ENCODE data around the gene PRKAG2.

The PRKAG2 gene

DNA sequence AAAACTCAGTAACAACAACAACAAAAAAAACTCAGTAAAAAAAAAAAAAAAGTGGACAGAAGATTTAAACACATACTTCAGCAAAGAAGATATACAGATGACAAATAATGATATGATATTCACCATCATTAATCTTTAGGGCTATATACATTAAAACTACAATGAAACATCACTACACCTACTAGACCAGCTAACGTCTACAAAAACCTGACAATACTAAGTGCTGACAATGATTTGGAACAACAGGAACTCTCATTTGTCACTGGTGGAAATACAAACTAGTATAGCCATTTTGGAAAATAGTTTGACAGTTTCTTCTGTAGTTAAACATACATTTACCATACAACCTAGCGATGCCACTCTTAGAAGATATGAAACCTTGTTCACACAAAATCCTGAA lies 185.5 kb downstream of the PRKAG2 start:
- H3K4me3 ChIP-seq (ENCODE audit: low read depth, low read length), result no peak overlapping the region
- no peak overlapping the region for H3K27ac ChIP-seq (ENCODE audit: low read depth, low read length)
- no peak overlapping the region for H3K9ac ChIP-seq (ENCODE audit: low read length)
- H3K4me1 ChIP-seq (ENCODE audit: control insufficient read depth, insufficient read depth, low read length), result peaks cover 62% of the 10 kb centered on the region
- no peaks in the 10 kb centered on the region for H3K9me3 ChIP-seq (ENCODE audit: control insufficient read depth, insufficient read depth, low read depth, low read length)
- no peaks in the 10 kb centered on the region for H3K36me3 ChIP-seq (ENCODE audit: control insufficient read depth, insufficient read depth, low read length)
- no peaks in the 10 kb centered on the region for H3K27me3 ChIP-seq (ENCODE audit: control insufficient read depth, insufficient read depth, low read length)

DNA sequence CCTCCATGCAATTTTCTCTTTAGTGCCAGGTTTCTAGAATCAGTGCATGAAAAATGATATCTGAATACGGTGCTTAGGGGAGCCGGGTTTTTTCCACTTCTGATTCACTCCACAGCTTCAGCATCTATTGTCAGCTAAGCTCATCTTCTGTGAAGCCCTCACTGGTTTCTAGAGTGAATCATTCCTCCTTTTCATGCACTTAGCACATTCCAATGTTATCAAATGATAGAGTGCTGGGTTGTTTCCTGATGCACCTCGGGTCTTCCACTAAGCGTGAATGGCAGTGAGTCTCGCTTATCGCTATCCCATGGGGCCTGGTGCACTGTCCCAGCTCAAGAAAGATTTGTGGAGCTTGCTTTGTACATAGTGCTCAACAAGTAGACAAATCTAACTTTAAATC lies 186.3 kb downstream of the PRKAG2 start:
- peaks cover 60% of the 10 kb centered on the region for H3K4me1 ChIP-seq (ENCODE audit: control insufficient read depth, insufficient read depth, low read length)
- H3K4me3 ChIP-seq (ENCODE audit: low read depth, low read length), result no peak overlapping the region
- no peaks in the 10 kb centered on the region for H3K36me3 ChIP-seq (ENCODE audit: control insufficient read depth, insufficient read depth, low read length)
- H3K9me3 ChIP-seq (ENCODE audit: control insufficient read depth, insufficient read depth, low read depth, low read length), result no peaks in the 10 kb centered on the region
- H3K9ac ChIP-seq (ENCODE audit: low read length), result no peak overlapping the region
- no peaks in the 10 kb centered on the region for H3K27me3 ChIP-seq (ENCODE audit: control insufficient read depth, insufficient read depth, low read length)
- H3K27ac ChIP-seq (ENCODE audit: low read depth, low read length), result no peak overlapping the region

DNA sequence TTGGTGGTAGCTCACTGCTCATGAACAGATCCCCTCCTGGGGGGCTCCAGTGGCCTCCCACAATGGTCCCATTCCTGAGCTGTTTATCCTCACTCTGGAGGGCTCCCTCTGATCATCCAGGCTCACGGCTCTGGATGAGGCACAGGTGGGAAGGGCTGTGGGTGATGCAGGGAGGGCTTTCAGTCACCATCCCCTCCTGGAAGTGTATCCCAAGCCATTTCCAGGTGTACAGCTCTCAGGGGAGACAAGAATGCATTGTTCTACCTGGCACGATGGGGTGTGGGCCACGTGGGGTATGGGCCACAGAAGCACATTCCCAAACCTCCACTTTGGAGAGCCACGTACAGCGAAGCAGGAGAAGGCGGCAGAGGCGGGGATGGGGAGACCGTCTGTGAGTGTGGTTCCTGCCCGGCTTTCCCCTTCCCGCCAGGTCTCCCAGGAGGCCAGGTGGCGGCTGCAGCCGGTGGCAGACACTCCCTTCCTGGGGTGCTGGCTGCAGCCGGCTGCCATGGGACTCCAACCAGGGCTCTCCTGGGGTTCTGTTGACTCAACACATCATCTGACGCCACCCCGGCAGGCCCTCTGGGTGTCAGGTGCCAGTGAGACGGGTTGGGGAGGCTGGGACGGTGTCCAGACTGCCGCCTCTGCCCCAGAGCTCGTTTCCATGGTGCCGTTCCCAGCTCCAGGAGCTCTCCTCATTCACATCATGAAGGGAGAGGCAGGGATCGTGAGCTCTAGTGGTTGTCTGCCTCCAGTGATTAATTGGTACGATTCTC lies 187.5 kb downstream of the PRKAG2 start:
- Histone ChIP-seq H3K9ac (ENCODE audit: low read length) (no peak overlapping the region), H3K27ac (ENCODE audit: low read depth, low read length) (no peak overlapping the region), H3K27me3 (ENCODE audit: control insufficient read depth, insufficient read depth, low read length) (no peaks in the 10 kb centered on the region), H3K4me3 (ENCODE audit: low read depth, low read length) (no peak overlapping the region), H3K9me3 (ENCODE audit: control insufficient read depth, insufficient read depth, low read depth, low read length) (no peaks in the 10 kb centered on the region), H3K36me3 (ENCODE audit: control insufficient read depth, insufficient read depth, low read length) (no peaks in the 10 kb centered on the region), H3K4me1 (ENCODE audit: control insufficient read depth, insufficient read depth, low read length) (peaks cover 50% of the 10 kb centered on the region)

DNA sequence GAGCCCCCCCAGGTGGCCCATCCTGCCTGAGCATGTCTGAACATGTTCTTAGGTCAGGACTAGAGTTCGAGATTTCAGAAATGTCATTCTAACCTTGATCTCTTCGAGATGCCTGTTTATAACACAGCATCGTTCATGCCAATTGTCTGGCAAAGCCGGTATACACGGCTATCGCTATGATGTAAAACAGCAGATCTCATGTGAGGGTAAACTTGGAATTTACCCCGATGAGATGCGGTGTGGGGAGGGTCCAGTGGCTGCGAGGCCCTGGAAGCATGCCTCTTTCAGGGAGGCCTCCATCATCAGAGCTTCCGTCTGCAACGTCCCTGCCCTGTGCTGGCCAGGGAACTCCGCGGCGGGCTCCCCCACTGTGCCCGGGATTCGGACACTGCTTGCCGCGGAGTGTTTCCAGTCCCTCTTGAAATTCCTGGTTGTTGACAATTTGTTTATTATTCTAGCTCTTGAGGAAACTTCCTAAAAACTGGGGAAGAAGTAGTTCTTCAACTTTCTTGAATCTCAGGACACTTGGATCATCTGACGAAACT lies 188.6 kb downstream of the PRKAG2 start:
- peak overlapping the region; percentile 41 for H3K9ac ChIP-seq (ENCODE audit: low read length)

DNA sequence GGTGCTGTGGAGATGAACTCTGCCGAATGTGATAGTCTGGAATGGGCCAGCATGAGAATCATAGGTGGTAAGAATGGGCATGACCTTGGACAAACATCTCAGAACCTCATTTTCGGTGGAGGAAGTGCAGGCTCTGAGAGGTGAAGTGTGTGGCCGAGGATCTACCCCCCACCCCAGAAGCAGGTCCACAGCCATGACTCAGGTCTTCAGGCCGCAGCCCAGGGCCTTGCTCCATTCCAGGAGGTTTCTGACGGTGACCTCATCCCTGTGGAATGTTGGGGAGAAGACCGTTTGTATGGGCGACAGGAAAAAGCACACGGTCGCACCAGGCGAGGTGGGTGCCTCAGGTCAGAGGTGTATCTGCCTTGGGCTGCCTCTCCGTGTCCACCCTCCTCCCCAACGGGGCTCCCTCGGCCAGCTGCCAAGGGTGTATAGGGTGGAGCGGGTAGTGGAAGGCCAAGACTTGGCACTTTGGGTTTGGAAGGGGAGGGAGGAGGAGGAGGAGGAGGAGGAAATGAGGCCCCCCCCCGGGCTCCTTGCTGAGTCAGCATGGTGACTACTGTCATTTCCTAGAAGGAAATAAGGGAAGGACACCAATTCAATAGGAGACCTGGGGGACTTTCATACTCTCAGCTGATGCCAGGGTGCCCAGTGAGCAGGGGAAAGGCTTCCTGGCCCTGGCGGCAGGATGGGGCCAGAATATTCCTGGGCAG lies 189.2 kb downstream of the PRKAG2 start:
- H3K9ac ChIP-seq (ENCODE audit: low read length), result peak overlapping the region; percentile 41
- H3K9me3 ChIP-seq (ENCODE audit: control insufficient read depth, insufficient read depth, low read depth, low read length), result no peaks in the 10 kb centered on the region
- peak overlapping the region; percentile 66; the same call in 1 of the 2 replicates for H3K27ac ChIP-seq (ENCODE audit: low read depth, low read length)
- H3K4me3 ChIP-seq (ENCODE audit: low read depth, low read length), result no peak overlapping the region; the same call in 1 of the 2 replicates
- H3K36me3 ChIP-seq (ENCODE audit: control insufficient read depth, insufficient read depth, low read length), result no peaks in the 10 kb centered on the region
- no peaks in the 10 kb centered on the region for H3K27me3 ChIP-seq (ENCODE audit: control insufficient read depth, insufficient read depth, low read length)
- H3K4me1 ChIP-seq (ENCODE audit: control insufficient read depth, insufficient read depth, low read length), result peaks cover 45% of the 10 kb centered on the region

More for the DNA sequence above, 188.6 kb downstream of the PRKAG2 start:
- Histone ChIP-seq H3K9me3 (ENCODE audit: control insufficient read depth, insufficient read depth, low read depth, low read length) (no peaks in the 10 kb centered on the region), H3K27ac (ENCODE audit: low read depth, low read length) (peak overlapping the region; percentile 66; the same call in 1 of the 2 replicates), H3K4me3 (ENCODE audit: low read depth, low read length) (no peak overlapping the region), H3K4me1 (ENCODE audit: control insufficient read depth, insufficient read depth, low read length) (peaks cover 50% of the 10 kb centered on the region), H3K36me3 (ENCODE audit: control insufficient read depth, insufficient read depth, low read length) (no peaks in the 10 kb centered on the region), H3K27me3 (ENCODE audit: control insufficient read depth, insufficient read depth, low read length) (no peaks in the 10 kb centered on the region)

DNA sequence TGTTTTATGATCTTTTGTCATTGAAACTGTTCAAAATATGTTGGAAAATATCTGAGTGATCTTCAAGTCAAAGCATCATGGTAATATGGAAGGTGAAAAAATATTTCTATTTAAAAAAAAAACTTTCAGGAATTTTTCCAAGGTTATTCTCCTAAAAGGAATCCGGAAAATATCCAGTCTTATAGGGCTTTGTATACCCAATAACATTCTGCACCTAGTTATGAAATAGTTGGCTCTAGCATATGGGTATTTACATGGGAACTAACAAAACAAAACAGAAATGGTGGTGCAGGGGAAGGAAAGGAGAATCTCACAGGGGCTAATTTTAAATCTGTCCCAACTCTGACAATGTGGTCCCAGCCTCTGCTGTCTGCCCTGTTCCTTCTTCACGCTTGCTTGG lies 190.1 kb downstream of the PRKAG2 start:
- Histone ChIP-seq H3K27me3 (ENCODE audit: control insufficient read depth, insufficient read depth, low read length) (no peaks in the 10 kb centered on the region), H3K4me3 (ENCODE audit: low read depth, low read length) (no peak overlapping the region), H3K9ac (ENCODE audit: low read length) (peak overlapping the region; percentile 41), H3K4me1 (ENCODE audit: control insufficient read depth, insufficient read depth, low read length) (peaks cover 44% of the 10 kb centered on the region), H3K36me3 (ENCODE audit: control insufficient read depth, insufficient read depth, low read length) (no peaks in the 10 kb centered on the region), H3K27ac (ENCODE audit: low read depth, low read length) (peak overlapping the region; percentile 66; the same call in 1 of the 2 replicates), H3K9me3 (ENCODE audit: control insufficient read depth, insufficient read depth, low read depth, low read length) (no peaks in the 10 kb centered on the region)

DNA sequence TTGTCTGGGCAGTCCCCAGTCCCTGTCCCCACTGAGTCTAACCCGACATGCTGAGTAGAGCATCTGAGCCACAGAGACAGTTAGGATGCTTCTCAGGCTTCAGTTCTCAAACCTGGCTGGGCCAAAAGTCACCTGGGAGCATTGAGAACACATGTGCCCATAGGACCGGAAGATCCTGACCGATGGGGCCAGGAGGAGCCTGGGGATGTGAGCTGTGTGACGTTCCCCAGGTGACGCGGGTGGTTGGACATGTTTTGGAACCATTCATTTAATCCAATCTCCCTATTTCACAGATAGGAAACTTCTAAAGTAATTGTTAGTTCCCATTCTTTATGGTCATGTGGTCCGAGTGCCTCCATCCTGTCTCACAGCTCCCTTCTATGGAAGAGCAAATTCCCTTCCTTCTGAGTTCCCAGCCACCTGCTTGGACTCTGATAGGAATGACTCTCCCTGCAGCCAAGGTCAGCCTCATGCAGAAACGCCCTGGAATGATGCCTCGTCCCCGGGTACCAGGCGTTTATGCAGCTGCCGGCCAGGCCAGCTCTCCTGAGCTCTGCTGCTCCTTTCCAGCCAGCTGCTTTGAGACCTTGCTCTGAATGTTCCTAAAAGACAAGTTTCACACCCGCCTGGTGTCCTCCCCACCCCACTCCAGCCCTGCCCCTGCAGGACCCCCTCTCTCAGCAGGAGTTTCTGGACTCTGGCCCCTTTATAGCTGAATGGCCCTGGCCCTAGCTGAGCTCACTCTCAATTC lies 190.7 kb downstream of the PRKAG2 start:
- Histone ChIP-seq H3K9me3 (ENCODE audit: control insufficient read depth, insufficient read depth, low read depth, low read length) (no peaks in the 10 kb centered on the region), H3K36me3 (ENCODE audit: control insufficient read depth, insufficient read depth, low read length) (no peaks in the 10 kb centered on the region), H3K27ac (ENCODE audit: low read depth, low read length) (no peak overlapping the region; the same call in 1 of the 2 replicates), H3K4me1 (ENCODE audit: control insufficient read depth, insufficient read depth, low read length) (peaks cover 44% of the 10 kb centered on the region), H3K4me3 (ENCODE audit: low read depth, low read length) (no peak overlapping the region), H3K27me3 (ENCODE audit: control insufficient read depth, insufficient read depth, low read length) (no peaks in the 10 kb centered on the region), H3K9ac (ENCODE audit: low read length) (no peak overlapping the region)

DNA sequence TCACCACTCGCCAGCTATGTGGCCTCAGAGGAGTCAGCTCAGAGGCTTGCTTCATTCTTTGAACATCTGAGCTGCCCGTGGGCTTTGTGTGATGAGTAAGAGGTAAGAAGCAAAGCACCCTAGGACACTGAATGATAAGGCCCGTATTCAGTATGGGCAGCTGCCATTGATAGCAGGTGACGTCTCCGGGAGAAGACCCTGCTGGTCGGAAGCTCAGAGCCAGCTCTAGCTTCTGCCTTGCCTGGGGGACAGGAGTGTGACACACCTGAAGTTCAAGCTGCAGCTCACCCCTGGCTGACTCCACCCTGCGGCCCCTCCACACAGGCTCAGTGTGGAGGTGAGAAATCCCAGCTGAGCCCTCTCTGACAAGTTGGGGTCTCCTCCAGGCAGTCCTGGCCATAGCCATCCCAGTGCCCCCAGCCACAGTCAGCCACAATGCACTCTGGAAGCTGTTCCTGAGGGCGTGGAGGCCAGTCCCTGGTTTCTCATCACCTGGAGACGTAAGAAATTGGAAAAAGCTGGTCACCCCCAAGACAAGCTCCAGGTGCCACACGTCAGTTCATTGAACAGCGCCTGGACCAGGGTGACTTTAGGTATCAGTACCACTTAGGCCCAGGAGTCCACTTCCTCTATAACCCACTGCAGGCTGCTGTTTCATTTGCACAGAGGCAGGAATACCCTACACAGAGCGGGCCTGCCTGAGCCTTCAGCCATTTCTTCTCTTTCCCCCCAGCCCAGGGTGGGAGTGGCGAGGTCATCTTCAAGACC lies 192.3 kb downstream of the PRKAG2 start:
- Histone ChIP-seq H3K4me3 (ENCODE audit: low read depth, low read length) (no peak overlapping the region), H3K9ac (ENCODE audit: low read length) (no peak overlapping the region), H3K4me1 (ENCODE audit: control insufficient read depth, insufficient read depth, low read length) (peaks cover 46% of the 10 kb centered on the region), H3K36me3 (ENCODE audit: control insufficient read depth, insufficient read depth, low read length) (no peaks in the 10 kb centered on the region), H3K27ac (ENCODE audit: low read depth, low read length) (no peak overlapping the region), H3K27me3 (ENCODE audit: control insufficient read depth, insufficient read depth, low read length) (no peaks in the 10 kb centered on the region), H3K9me3 (ENCODE audit: control insufficient read depth, insufficient read depth, low read depth, low read length) (no peaks in the 10 kb centered on the region)

DNA sequence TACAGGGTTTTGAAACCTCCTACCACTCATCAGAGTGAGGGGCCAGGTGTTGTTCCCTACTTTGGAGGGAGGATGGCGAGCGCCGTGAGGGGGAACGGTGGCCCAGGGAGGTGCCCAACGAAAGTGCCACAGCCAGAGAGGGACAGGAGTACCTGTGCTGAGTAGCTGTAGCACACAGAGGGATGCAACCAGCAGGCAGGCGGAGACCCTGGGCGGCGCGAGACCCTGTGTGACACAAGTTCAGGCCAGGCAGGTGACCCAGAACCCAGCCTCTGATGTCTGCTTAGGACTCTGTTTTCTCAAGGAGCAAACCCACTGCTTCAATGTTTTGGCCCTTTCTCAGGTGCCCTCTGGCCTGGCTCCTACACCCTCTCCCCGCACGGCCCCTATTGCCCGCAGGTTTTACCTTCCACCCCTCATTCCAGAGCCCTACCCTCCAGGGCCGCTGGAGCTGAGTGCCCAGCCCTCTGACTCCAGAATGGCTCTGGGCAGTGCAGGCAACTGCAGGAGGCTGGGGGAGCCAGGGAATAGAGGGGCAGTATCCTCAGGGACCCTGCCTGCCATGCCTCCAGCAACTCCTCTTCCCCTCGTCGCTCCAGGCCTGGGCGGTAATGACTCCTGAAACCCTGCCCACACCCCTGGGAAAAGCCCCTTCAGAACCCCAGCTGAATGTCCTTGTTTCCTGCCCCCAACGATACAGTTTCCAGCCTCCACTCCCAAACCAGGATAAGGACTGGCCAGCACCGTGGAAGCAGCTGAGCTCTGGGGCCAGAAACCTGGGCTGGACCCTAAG lies 193.1 kb downstream of the PRKAG2 start:
- Histone ChIP-seq H3K4me3 (ENCODE audit: low read depth, low read length) (no peak overlapping the region), H3K27ac (ENCODE audit: low read depth, low read length) (no peak overlapping the region), H3K36me3 (ENCODE audit: control insufficient read depth, insufficient read depth, low read length) (no peaks in the 10 kb centered on the region), H3K9me3 (ENCODE audit: control insufficient read depth, insufficient read depth, low read depth, low read length) (no peaks in the 10 kb centered on the region), H3K9ac (ENCODE audit: low read length) (no peak overlapping the region), H3K4me1 (ENCODE audit: control insufficient read depth, insufficient read depth, low read length) (peaks cover 42% of the 10 kb centered on the region), H3K27me3 (ENCODE audit: control insufficient read depth, insufficient read depth, low read length) (no peaks in the 10 kb centered on the region)
